Measurements from ENCODE around the gene PLXNC1. TPM values are rescaled to one million over a fixed set of nuclear protein-coding genes. Genes with fewer than 3 reads are reported as not detected.

Gene PLXNC1
- 28.0 TPM for total RNA-seq
- long read RNA-seq, full-length matches to known transcripts, result 5 of 22 reads
- long read RNA-seq, partial matches to known transcripts, result 12 of 22 reads
- long read RNA-seq, other reads (novel, unspliced or antisense), result 5 of 22 reads

GRCh38 chr12:94147991-94148738, at the start of gene PLXNC1:
Gene PLXNC1 (plus strand): TSS chr12:94148577. CDS start chr12:94148972, 395 bp downstream.
- peaks cover 19% of the 10 kb centered on the region for H3K27me3 ChIP-seq (ENCODE audit: low read depth)
- no peaks in the 10 kb centered on the region for H3K9me3 ChIP-seq
- peak within 1 kb of the TSS; percentile 66 for H3K4me3 ChIP-seq
- peak; percentile 49 to 62 for ATAC-seq
- H3K27ac ChIP-seq, result peak within 1 kb of the TSS; percentile 73
- DNase-seq, result peak; percentile 81
- peaks cover 45% of the 10 kb centered on the region for H3K4me1 ChIP-seq
- intact Hi-C loops (cut with DNase I), result no loop called here
- TF ChIP-seq CTCF (IDR thresholded peaks at IDR 0.05), result no peak
- no peaks in the 10 kb centered on the region for H3K36me3 ChIP-seq

- Histone ChIP-seq H3K36me3 (no peaks in the 10 kb centered on the region), H3K4me1 (peaks cover 16% of the 10 kb centered on the region), H3K4me3 (no peak overlapping the region), H3K27me3 (ENCODE audit: low read depth) (peaks cover 7% of the 10 kb centered on the region), H3K27ac (no peak overlapping the region), H3K9me3 (no peaks in the 10 kb centered on the region)
- DNase-seq, result no peak
- TF ChIP-seq CTCF (IDR thresholded peaks at IDR 0.05), result no peak
- intact Hi-C loops (cut with DNase I), result no loop called here
- ATAC-seq, result no peak
Observed at GRCh38 chr12:94099191-94099590, 49.2 kb upstream of the PLXNC1 start.

DNA sequence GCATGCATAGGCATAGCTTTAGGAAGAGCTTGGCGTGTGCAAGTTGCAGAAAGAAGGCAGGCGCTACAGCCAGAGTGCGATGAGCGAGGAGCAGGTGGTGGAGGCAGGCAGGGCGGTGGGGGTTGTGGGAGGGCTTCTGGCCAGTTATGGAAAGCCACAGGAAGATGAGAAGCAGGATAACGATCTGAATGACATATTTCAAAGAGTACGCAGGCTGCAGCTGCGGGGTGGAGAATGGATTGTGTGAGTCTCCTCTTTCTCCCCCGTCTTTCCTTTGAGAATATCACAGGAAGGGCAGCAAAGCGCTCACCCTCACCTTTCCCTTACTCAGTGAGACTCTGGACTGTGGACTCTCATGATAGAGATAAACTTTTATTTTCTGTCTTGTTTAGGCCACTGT, 48.7 kb upstream of the PLXNC1 start:
- Histone ChIP-seq H3K4me3 (no peak overlapping the region), H3K27ac (no peak overlapping the region), H3K27me3 (ENCODE audit: low read depth) (peaks cover 7% of the 10 kb centered on the region), H3K4me1 (peaks cover 16% of the 10 kb centered on the region), H3K36me3 (no peaks in the 10 kb centered on the region), H3K9me3 (no peaks in the 10 kb centered on the region)
- no peak for ATAC-seq
- DNase-seq, result no peak
- intact Hi-C loops (cut with DNase I), result loop anchor here (5.0 to 10.0 kb wide), 2 partner anchors 335 to 597 kb away; no protein-coding TSS in a partner anchor
- no peak for TF ChIP-seq CTCF (IDR thresholded peaks at IDR 0.05)

DNA sequence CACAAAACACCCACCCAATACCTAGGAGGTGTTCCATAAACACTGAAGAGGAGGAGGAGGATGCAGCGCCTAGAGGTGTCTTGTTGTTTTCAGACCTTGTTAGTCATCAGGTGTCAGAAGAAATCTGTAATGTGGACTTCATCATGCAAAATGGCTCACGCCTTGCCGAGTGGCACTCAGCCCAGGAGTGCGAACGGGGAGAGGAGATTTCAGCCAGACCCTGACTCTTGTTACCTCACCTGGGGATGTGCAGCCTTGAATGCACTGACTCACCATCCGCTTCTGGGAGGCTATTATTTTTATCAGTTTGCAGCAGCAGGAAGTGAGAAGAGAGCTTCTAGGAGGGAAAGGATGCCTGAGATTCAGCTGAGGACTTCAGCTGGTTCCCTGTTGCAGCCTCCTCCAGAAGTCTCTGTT, 48.2 kb upstream of the PLXNC1 start:
- ATAC-seq (no peak), DNase-seq (no peak)
- peaks cover 16% of the 10 kb centered on the region for H3K4me1 ChIP-seq
- H3K27ac ChIP-seq, result no peak overlapping the region
- intact Hi-C loops (cut with DNase I), result loop anchor here (5.0 to 10.0 kb wide), 2 partner anchors 335 to 598 kb away; no protein-coding TSS in a partner anchor
- H3K4me3 ChIP-seq, result no peak overlapping the region
- H3K36me3 ChIP-seq, result no peaks in the 10 kb centered on the region
- H3K27me3 ChIP-seq (ENCODE audit: low read depth), result peaks cover 7% of the 10 kb centered on the region
- no peak for TF ChIP-seq CTCF (IDR thresholded peaks at IDR 0.05)
- no peaks in the 10 kb centered on the region for H3K9me3 ChIP-seq

GRCh38 chr12:94100990-94101737, 47.2 kb upstream of the PLXNC1 start:
- intact Hi-C loops (cut with DNase I), result loop anchor here (5.0 to 10.0 kb wide), 2 partner anchors 336 to 599 kb away; no protein-coding TSS in a partner anchor
- Histone ChIP-seq H3K27me3 (ENCODE audit: low read depth) (peaks cover 7% of the 10 kb centered on the region), H3K4me1 (peaks cover 16% of the 10 kb centered on the region), H3K27ac (no peak overlapping the region), H3K4me3 (peak overlapping the region; percentile 81), H3K36me3 (no peaks in the 10 kb centered on the region), H3K9me3 (no peaks in the 10 kb centered on the region)
- ATAC-seq (peak; percentile 95 to 97), DNase-seq (peak; percentile 84)
- peak; percentile 93 for TF ChIP-seq CTCF (IDR thresholded peaks at IDR 0.05)
